Esophagus squamous epithelium (tissue), 4 donors: Measurements from ENCODE around the gene RELL1.

Experiments used
- POLR2A ChIP-seq, 4 donors: fragments of 450-650 bp; IDR thresholded peaks; one replicate each; pipeline ENCODE4 v1.6.1; 2017; ENCODE audit warnings: antibody characterized with exemption in 4 of 4, mild to moderate bottlenecking in 4 of 4, moderate library complexity in 3 of 4
- TF ChIP-seq, protein P1 (sequence below), 6 experiments: fragments of 450-650 bp in 4 of 6; fragments of 200-600 bp in 2 of 6; sonication (generic) in 2 of 6; IDR thresholded peaks; one replicate each; pipeline ENCODE4 v1.5.1; 2016 to 2019; ENCODE audit warnings: antibody characterized with exemption in 6 of 6, mild to moderate bottlenecking in 4 of 6, moderate library complexity in 4 of 6

DNA sequence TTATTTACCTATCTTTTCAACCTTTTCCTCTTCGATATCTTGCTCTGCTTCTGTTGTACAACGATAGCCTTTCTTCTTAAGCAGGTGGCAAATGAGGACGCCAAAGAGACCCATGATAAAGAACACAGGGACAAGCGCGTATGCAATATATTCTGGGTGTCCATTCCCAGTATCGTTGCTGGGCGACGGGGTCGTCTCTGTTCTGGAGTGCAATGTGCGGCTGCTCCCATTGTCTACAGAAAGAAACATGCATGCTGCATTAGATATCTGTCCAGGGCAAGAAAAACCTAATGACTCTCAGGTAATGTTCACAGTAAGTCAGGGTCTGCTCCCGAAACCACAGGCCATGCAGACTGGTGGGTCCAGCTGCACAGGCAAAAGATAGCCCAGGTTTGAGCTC lies 36.9 kb downstream of the RELL1 start:
- TF ChIP-seq, protein P1, sequence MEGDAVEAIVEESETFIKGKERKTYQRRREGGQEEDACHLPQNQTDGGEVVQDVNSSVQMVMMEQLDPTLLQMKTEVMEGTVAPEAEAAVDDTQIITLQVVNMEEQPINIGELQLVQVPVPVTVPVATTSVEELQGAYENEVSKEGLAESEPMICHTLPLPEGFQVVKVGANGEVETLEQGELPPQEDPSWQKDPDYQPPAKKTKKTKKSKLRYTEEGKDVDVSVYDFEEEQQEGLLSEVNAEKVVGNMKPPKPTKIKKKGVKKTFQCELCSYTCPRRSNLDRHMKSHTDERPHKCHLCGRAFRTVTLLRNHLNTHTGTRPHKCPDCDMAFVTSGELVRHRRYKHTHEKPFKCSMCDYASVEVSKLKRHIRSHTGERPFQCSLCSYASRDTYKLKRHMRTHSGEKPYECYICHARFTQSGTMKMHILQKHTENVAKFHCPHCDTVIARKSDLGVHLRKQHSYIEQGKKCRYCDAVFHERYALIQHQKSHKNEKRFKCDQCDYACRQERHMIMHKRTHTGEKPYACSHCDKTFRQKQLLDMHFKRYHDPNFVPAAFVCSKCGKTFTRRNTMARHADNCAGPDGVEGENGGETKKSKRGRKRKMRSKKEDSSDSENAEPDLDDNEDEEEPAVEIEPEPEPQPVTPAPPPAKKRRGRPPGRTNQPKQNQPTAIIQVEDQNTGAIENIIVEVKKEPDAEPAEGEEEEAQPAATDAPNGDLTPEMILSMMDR (IDR thresholded peaks at IDR 0.05), result no peak
- TF ChIP-seq POLR2A (IDR thresholded peaks at IDR 0.05), result no peak
